GM19468 (cell line): ENCODE measurements around the gene CHKA.

Source experiments
- ATAC-seq: cut with Tn5 transposase; IDR thresholded peaks from one replicate; pipeline ENCODE4 v1.9.1; 2021; ENCODE audit warnings: mild to moderate bottlenecking, moderate library complexity, moderate number of reproducible peaks; ENCODE audit not compliant: unreplicated experiment; ENCODE audit errors: extremely low read depth

CHKA gene

DNA sequence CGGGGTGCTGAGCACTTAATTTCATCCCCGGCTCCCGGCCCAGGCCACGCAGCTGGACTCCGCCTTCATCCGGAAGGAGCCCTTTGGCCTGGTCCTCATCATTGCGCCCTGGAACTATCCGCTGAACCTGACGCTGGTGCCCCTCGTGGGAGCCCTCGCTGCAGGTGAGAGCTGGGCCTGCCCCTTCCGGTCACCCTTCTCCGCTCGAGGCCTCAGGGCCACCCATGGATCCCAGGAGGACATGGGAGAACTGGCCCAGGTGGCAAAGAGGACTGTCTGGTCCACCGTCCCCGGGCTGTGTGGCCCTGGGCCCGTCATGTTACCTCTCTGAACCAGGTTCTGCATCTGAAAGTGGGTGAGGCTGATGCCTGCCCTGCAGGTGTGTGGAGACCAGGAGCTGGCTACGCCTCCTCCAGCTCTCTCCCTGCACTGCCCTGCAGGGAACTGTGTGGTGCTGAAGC lies 102.4 kb downstream of the CHKA start:
- no peak for ATAC-seq

GRCh38 chr11:68017980-68018729 lies 103.0 kb downstream of the CHKA start:
- ATAC-seq = no peak

GRCh38 chr11:68016904-68017817 lies 104.0 kb downstream of the CHKA start:
- no peak for ATAC-seq

- no peak for ATAC-seq
Measured at GRCh38 chr11:68016161-68016903, 104.9 kb downstream of the CHKA start.

GRCh38 chr11:68015467-68015866 lies 105.7 kb downstream of the CHKA start:
- ATAC-seq = no peak

DNA sequence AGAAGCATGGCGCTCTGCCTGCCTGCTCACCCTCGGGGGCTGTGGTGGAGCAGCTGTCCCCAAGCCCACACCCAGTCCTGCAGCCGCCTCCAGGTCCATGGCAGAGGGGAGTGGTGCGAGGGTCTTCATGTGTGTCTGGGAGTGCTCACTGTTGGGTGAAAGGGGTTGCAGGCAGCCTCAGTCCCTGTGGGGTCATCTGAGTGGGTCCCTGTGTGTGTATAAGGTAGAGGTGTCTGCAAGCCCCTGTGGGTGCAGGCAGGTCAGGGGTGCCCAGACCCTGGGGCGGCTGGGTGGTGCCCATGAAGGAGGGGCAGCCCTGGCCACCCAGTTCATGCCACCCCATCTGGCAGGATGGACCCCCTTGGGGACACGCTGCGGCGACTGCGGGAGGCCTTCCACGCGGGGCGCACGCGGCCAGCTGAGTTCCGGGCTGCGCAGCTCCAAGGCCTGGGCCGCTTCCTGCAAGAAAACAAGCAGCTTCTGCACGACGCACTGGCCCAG lies 106.2 kb downstream of the CHKA start:
- ATAC-seq = no peak

DNA sequence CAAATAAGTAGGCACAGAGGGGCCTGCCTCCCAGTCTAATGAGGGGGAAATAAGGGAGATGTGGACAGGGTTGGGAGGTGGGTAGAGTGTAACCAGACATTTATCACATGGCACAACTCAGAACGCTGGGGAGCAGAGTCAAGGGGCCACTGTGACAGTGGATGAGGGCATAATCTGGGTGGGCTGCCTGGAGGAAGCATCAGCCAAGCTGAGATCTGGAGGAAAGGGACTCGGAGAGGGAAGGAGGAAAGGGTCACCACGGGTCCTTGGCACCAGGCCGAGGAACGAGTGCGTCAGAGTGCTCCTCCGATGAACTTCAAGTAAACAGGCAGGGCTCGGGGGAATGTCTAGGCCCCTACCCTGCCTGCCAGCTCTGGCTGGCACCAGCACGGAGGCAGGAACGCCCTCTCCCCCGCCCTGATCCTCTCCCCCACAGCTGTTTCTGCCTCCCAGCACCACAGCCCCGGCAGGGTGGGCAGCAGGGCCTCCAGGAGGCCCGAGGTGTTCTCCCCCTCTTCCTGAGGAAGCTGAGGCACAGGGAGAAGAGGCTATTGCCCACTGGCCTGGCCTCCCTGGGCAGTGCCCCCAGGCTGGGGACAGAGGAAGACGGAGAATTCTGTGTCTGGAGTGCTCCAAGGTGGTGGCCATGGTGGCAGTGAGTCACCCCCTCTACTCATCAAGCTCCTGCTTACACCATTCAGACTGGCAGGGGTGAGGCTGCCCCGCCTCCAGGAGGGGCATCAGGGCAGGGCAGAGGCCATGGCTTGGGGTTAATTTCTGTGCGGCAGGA lies 106.8 kb downstream of the CHKA start:
- no peak for ATAC-seq

GRCh38 chr11:68013611-68014156 lies 107.5 kb downstream of the CHKA start:
- no peak for ATAC-seq

DNA sequence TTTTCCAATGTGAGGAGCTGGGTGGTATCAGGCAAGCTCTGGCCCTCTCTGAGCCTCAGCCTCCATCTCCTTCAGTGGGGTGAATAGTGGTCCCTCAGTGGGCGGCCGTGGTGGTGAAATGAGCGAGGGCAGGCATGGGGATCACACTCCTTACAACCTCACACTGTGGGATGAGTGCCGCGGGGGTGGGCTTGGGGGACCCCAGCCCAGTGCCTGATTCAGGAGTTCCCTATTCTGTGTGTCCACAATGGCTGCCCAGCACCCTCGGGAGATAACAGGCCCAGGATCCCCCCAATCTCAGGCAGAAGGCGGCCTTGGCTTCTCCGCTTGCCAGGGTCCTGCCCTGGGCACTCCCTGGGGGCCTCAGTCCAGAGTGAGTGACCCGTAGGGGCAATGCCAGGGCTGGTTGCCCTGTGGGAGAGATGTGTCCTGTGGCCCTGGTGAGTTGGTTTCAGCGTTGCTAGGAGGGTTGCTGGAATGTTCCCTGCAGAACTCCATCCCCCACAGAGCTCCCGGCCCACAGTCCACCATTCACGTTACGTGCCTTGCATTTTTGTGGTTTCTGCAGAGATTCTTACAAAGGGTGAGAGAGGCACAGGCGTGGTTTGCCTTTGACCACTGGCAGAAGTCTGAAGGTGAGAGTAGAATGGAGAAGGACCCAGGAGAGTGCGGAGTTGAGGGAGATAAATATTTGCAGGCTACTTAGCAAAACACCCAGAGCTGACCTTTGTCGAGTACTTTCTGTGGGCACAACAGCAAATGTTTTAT lies 108.2 kb downstream of the CHKA start:
- ATAC-seq = no peak

DNA sequence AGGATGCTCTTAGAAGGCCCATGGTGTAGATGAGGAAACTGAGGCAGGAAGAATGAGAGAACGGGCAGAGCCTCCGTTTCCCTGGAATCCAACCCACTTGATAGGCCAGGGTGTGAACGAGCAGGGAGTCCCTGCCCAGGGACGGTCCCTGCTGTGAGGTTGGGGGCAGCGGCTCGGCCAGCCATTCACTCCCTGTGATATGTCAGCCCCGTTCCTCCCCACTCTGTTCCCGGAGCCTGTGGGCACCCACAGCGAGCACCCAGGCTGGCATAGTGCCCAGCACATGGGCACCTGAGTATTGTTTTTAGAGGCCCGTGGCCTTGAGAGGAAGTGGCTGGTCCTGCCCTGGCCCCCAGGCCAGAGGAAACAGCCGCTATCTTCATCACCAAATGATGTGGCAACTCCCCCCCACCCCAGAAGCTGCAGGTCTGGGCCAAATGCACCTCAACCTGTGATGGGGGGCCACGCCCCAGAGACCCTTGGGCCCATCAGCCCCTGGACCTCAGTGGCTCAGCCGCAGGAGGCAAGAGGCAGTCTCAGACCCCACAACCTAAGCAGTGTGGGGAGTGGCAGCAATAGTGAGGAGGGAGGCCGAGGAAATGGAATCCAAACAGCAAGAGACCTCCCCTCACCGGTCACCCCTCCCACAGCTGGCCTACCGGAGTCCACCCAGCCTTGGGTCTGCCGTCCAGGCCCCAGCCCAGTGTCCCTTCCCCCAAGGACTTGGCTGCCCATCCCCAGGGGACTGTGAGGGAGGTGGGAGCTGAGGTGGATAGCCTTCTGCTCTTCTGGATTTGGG lies 108.9 kb downstream of the CHKA start:
- no peak for ATAC-seq

- ATAC-seq = no peak
Measured at GRCh38 chr11:68011051-68011943, 109.9 kb downstream of the CHKA start.

- no peak for ATAC-seq
Measured at GRCh38 chr11:68010090-68011041, 110.8 kb downstream of the CHKA start, which contains the start of gene ALDH3B1. Gene ALDH3B1 (plus strand): TSS chr11:68010327. CDS start chr11:68015298, 4,971 bp downstream.

- ATAC-seq = no peak
Measured at GRCh38 chr11:68009391-68010089, 111.6 kb downstream of the CHKA start.

GRCh38 chr11:68008381-68009337 lies 112.5 kb downstream of the CHKA start:
- ATAC-seq = no peak
